NCI-H146 treated with DMSO at 0.1 percent for 48 hours (cell line): ENCODE data around the gene MS4A18.

ENCODE experiments used
- DNase-seq: peaks from one replicate; lab custom pipeline; 2025; ENCODE audit not compliant: unreplicated experiment; lab: John Stamatoyannopoulos, UW

Gene MS4A18

DNA sequence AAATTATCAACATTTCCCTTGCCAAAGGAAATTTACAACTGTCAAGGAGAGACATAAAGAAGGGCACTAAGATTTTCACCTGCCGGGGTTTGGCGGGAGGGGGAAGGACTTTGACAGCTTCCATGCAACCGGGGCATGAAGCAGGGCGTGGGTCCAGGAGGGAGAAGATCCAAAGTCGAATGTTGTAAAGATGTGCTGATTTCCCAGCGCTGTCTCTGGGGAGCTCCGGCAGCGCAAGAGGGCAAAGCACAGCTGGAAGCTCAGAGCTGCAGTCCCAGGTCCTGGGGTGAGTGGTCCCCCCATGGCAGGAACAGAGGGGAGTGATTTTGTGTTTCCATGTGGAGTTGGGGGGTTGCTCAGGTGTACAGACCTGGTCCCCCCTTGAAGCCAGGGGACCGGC lies 60.6 kb downstream of the MS4A18 start, which contains the start of gene MS4A10:
Gene MS4A10, plus strand, starts transcription at position 198 of the 400 bp plus-strand sequence. CDS start 5,003 bp downstream, outside the sequence.
- no peak for DNase-seq

DNA sequence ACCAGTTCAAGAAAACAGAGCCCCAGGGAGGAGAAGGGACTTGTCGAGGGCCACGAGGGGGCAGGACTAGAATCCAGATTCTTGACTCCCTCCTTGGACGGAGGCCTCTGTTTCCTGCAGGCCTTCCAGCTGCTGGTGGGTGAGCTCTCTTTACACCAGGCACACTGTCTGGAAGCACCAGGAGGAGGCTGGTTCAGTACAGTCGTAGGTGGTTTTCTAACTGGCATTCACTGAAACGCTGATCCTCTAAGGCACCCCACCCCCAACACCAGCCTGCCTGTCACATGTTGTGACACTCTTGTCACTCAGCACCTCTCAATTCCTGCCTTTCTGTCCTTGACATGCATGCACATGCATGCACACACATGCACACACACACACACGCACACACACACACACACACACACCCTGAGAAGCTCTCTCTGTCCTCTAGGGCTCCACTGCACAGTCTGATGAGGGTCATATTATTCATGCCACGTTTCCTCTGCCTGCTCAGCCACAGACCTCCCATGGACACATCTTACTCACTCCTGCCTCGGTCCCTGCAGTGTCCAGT lies 61.4 kb downstream of the MS4A18 start:
- DNase-seq, result no peak

GRCh38 chr11:60786811-60787567 lies 62.5 kb downstream of the MS4A18 start:
- no peak for DNase-seq

DNA sequence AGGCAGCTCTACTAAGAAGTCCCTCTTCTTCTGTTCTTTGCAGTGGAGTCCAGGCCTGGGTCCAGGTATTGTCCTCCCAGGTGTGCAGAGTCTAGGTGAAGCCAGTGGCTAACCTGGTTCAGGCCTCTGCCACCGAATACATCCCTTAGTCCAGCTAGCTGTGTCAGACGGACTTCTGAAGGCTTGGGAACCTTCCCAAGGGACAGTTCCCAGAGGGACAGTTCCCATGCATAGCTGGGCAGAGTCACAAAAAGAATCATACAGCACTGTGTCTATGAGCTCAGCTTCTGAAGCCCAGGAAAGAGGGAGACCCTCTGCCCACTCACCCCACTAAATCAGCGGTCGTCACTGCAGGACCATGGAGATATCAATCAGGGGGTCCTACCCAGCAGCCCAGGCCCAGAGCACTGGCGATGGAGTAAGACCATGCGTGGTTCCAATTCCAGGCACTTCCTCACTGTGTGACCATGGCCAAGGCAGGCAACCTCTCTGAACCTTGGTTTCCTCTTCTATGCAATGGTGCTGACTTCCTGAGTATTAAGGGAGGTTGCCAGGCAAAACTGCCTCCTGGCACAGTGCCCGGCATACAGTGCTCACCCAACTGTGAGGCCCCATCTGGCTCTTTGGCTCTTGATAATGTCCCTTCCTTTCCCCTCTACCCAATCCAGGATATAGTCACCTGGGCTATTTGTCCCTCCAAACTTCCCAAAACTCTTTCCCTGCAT lies 64.0 kb downstream of the MS4A18 start:
- no peak for DNase-seq

DNA sequence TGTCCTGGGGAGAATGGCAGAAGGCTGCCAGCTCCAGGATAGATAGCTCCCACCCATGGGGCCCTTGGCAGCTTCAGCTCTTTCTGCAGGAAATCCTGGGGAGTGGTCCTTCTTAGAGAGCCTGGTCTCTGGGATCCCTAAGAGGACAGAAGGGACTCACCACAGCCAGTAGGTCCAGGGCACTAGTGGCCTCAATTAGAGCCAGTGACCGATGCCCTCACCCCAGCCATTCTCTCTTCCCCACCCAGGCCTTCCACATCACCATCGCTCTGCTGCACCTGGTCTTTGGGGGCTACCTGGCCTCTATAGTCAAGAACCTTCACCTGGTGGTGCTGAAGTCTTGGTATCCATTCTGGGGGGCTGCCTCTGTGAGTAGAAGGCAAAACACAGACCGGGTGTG lies 66.2 kb downstream of the MS4A18 start:
- DNase-seq, result no peak

DNA sequence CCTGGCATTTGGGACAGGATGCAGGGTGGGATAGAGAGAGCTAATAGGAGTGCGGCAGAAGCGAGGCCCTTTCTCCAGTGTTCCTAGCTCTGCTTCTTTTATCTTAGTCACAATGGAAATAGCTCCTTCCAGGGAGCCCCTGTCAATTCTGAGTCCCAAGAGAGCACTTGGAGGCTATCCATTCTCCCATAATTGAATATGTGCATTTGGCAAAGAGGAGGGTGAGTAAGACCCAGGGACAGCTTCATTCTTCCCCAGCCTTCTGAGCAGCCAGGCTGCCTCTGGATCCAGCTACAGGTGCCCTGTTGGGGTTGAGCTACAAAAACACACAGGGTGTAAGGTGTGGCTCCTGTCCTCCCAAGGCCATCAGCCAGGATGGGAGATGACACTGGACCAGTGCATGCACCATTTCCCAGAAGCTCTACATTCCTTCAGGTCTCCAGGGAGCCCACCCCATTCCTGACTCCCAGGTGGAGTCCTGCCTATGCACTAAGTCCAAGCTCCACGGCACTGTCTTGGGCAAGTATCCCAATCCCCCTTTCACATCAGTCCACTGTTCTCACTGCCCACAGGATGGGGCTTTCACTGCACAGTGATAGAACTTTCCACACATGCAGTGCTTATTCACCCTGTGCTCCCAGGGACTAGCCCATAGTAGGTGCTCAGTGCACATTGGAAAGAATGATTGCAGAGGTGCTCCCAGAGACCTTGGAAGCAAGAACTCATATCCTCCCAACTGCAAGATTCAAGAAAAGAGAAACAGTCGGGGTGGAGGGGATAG lies 66.8 kb downstream of the MS4A18 start:
- no peak for DNase-seq

- DNase-seq, result no peak
Observed at GRCh38 chr11:60792521-60792920, 68.0 kb downstream of the MS4A18 start.
